Activated CD8-positive, alpha-beta memory T cell treated with anti-CD3 and anti-CD28 coated beads for 4 hours (primary cell): ENCODE measurements around the gene ZNF385C.

ENCODE experiments used
- DNase-seq, 2 donors: peaks; one replicate each; pipeline ENCODE4 v3.0.0-alpha.2; 2020; ENCODE audit warnings: low read depth in 2 of 2

ZNF385C gene

DNA sequence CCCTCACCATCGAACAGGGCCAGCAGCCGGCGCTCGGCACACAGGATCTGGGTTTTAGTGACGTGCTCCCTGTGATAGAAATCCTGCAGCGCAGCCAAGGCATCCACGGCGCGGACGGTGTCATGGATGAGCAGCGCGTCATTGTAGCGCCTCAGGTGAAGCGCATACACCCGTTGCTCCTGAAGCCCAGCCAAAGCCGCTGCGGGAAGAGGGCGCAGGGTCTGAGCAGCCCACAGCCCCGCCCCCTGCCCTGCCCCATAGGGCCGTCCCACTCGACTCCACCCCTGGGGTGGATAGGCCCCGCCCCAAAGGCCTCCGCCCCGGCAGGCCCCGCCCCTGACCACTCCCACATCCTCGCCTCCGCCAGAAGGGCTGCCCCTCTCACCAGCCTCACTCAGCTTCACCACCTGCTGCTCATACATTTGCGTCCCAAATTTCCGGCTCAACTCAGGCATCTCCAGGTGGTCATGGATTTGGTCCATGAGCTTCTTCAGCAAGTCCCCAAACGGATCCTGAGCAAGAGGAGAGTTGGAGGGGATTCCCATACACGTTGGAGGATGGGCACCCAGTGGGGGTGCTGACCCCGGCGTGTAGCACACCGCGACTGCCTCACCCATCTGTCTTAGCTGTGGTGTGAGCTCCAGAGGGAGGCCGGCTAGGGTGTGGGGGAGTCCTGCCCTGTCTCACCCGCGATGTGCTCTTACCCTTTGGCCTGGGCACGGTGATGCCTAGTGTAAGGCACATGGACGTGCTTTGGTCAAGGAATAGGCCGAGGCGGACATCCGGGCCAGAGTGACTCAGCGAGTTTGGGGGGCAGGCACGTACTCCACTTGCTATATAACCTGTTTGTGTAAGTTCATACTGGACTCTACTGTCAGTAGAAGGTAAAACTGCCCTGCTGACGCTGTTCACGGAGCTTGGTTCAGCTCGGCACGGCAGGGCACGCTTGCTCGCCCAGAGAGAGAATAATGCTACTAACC, 9.6 kb upstream of the ZNF385C start:
- DNase-seq = peak; percentile 71 to 88

DNA sequence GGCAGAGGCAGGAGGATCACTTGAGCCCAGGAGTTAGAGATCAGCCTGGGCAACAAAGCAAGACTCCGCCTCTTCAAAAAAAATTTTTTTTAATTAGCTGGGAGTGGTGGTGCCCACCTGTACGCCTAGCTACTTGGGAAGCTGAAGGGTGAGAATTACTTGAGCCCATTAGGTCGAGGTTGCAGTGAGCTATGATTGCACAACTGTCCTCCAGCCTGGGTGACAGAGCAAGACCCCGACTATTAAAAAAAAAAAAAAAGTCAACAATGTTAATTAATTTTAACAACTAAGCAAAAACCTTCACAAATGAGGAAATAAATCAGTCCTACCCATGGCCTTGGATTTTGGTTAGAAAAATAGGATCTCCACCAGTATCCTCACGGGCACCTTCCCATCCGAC, 8.9 kb upstream of the ZNF385C start:
- no peak for DNase-seq

DNA sequence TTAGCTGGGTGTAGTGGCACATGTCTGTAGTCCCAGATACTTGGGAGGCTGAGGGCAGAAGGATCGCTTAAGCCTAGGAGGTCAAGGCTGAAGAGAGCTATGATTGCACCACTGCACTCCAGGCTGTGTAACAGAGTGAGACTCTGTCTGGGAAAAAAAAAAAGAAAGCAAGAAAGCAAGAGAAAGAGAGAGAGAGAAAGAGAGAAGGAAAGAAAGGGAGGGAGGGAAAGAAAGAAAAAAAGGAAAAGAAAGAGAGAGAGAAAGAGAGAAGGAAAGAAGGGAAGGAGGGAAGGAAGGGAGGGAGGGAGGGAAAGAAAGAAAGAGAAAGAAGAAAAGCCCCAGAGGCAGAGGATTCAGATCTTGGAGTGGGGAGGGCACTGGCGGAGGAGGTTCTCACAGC, 7.7 kb upstream of the ZNF385C start:
- DNase-seq = no peak

DNA sequence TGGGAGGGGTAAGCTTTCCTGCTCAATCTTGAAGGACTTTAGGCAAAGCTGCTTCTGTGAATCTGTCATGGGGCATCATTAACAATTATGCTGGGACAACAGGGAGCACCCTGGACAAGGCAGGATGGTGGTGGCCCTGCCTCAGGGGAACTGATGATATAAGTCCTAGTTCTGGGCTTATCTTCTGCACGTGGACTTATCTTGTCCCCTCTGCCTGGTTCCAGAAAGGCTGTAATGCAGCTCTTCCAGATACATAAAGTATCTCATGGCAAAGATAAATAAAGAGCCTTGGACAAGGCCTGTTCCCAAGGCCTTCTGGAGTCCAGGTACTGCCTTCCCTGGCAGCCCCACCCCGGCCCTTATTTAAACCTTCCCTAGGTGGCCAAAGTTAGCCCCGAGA, 6.0 kb upstream of the ZNF385C start:
- no peak for DNase-seq

DNA sequence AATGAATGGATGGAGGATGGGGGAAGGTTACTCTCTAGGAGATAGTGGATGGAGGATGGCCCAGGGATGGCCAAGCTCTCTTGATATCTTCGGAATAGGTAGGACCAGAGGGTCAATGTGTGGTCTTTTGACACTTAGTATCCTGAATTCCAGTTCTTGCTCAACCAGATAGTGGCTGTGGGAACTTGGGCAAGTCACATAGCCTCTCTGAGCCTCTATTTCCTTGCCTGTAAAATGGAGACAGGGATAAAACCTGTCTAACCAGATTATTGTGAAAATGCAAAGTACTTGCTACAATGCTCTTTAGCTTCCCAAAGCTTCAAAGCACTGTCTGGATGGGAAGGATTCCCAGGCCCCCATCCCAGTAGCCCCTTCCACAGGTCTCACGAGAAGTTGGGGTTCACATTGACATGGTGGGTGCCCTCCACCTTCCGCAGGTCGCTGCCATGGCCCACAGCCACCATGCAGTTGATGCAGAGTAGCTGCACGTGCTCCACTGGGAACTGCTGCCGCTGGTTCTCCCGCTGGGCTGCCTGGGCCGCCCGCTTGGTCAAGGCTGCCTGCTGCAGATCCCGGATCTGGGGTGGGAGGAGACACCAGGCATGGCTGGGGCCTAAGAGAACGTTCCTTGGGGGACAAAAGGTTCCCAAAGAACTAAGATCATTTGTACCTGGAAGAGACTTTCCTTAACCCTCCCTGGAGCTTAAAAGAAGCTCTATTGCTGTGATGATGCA, 5.1 kb upstream of the ZNF385C start:
- DNase-seq = no peak

DNA sequence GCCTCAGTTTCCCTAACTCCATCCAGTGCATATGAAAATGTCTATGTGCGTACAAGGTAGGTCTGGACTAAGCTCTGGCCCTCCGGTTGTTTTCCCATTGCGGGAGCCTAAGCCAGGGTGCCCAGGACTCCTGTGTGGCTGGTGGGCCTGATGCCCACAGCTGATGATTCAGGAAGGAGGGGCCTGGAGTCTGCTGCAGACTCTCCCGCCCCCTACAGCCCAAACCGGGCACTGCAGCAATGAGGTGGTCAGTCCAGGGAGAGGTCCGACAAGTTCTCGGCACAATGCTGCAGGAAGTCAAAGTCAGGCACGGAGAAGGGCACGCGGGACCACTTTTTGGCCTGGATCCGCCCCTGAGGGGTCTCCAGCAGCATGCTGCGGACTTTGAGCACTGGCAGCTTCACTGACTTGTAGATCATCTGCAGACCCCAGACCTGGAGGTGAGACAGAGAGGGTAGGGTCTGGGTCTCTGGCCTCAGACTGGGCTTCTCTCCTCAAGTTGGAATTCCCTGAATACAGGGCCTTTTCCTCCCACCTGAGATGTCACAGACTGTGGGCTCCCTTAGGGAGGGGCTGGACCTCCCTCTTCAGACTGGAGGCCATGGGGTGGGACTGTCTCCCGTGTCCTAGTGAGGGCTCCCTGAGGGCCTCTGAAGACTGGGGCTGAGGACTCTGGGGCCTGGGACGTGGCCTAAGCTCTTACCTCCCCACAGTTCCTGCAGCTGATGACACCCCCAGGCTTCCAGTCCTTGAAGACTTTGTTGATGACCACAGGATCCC, 3.4 kb upstream of the ZNF385C start:
- DNase-seq = peak in 1 of 2 donors; percentile 40

DNA sequence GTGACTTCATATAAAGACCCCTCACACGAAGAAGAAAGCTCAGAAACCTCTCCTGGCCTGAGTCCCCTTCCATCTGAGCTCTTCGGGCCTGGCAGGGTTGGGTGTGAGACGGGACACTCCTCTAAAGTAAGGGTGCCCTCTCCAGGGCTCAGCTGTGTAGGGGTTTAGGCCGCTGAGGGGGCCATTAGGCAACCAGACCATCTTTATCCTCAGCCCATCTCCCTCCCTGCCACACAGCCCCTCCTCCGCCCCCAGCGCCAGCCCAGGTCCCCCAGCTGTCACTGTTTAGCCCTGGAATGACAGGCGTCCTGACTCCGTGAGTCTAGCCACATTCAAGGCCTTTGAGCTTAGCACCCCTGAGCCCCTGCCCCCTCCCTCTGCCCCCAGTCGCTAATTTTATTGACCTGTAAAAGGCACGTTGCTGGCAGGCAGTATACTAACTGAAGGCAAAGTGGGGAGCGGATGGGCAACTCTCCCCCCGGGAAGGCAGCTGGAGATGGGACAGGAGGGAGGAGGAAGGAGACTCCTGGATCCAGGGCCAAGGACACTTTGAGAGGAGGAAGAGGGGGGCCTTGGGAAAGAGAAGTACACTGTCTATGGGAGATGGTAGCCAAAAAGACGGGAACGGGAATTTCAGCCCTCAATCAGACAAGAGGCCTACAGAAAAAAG, 592 bp upstream of the ZNF385C start:
- no peak for DNase-seq

DNA sequence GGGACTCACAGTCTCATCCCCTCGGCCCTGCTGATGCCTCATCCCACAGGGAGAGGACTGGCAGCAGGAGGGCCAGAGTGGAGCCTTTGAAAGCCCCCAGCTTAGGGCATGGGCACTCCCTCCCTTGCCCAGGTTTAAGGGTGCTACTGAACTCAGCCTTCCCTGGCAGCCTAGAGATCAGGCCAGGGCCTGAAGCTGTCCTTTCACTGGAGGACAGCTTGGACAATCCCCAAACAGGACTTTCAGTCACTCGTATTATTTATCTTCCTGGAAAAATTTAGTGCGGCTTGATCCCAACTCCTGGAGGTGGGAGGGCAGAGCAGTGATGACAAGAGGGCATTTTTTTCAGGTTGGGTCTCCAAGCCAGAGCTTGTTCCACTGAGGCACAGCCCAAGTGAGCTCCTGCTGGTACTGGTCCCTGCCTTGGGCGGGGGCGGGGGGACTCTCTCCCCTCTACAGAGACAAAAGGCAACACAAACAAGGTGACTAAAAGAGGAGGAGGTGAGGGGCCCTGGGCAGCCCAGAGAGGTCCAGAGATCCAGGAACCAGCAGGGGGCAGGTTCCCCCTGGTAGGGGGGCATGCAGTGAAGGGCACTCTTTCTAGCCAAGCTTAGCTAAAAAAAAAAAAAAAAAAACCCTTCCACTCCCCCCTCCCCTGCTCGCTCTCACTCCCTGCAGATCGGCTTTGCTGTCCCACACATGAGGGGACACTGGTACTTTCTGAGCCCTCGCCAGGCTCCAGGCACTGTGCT, 1.7 kb downstream of the ZNF385C start:
- DNase-seq = no peak

DNA sequence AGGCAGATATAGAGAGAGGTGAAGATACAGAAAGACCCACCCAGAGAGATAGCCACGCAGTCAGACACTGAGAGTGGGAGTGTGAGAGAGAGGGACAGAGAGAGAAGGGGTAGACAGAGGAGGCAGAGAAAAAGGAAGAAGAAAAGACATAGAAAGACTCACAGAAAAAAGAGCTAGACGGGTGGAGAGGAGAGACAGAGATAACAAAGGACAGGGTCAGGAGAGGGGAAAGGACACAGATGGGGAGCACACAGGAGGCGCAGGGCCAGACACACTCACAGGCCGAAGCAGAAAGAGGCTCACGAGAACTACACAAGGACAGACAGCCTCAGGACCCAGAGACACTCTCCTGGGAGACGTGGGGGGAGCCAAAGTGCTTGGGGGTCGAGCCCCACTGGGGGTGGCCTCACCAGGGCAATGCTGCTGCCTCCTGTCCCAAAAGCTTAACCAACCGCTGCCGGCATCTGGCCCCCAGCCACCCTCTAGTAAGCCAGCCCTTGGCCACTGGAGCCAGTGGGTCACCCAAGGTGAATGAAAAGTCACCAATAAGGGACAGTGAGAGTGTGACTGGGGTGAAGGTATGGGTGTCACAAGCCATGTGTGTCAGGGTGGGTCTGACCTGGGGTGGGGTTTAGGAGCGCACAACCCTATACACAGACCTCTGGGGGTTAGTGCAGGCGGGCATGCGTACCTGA, 3.8 kb downstream of the ZNF385C start:
- DNase-seq = no peak

DNA sequence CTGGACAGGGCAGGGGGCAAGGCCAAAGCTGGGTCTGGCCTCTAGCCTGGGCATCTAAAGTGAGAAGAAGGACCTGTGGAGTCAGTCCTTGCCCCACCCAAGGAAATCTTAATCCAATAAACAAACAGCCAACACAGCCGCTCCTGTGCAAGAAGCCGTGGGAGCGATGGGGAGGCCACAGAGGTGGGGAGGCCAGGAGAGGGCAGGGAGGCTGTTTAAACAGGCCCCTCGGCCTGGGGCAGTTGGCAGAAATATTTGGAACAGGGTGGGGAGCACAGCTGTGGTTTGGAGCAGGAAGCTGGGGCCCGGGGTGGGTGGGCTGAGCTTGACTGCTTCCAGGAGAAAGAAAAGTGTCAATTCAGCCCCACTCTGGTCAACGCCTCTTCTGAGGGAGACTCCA, 5.3 kb downstream of the ZNF385C start:
- DNase-seq = no peak

DNA sequence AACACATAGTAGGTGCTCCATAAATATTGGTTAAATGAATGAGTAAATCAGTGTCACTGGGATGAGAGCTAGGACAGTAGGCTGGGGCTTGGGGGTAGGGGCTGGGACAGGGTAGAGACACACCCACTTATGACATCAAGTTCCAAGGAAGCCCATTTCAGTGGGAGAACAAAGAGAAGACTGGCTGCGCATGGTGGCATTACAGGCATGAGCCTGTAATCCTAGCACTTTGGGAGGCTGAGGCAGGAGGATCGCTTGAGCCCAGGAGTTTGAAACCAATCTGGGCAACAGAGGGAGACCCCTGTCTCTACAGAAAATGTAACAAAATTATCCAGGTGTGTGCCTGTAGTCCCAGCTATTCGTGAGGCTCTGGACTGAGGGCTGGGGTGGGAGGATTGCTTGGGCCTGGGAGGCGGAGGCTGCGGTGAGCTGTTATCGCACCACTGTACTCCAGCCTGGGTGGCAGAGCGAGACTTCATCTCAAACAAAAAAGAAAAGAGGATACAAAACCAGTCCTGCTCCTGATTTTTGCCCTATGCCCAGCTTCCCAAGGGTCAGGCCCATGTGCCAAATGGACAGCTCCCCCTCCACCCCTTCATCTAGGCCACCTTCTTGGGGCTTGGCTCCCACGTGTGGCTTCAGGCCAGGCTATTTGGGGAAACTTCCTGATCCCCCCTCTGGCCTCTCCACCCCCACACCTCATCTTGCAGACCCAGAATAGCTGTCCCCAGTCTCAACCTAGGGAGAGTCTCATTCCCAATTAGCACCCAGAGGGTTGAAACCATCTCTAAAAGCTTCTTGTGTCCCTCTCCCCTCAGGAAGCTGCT, 7.1 kb downstream of the ZNF385C start:
- DNase-seq = no peak

DNA sequence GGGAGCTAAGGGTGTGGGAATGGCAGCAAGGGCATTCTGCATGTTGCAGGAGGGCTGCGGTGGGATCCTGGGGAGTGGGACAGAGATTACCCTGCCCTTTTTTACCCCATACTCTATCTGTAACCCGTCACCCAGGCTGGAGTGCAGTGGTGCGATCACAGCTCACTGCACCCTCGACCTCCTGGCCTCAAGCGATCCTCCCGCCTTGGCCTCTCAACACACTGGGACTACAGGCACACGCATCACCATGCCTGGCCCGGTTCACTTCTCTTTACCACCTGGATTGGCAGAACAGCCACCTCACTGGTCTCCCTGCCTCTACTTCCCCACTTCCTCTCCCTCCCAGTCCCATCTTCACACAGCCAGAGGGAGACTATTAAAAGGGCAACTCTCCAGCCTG, 9.5 kb downstream of the ZNF385C start:
- DNase-seq = no peak

DNA sequence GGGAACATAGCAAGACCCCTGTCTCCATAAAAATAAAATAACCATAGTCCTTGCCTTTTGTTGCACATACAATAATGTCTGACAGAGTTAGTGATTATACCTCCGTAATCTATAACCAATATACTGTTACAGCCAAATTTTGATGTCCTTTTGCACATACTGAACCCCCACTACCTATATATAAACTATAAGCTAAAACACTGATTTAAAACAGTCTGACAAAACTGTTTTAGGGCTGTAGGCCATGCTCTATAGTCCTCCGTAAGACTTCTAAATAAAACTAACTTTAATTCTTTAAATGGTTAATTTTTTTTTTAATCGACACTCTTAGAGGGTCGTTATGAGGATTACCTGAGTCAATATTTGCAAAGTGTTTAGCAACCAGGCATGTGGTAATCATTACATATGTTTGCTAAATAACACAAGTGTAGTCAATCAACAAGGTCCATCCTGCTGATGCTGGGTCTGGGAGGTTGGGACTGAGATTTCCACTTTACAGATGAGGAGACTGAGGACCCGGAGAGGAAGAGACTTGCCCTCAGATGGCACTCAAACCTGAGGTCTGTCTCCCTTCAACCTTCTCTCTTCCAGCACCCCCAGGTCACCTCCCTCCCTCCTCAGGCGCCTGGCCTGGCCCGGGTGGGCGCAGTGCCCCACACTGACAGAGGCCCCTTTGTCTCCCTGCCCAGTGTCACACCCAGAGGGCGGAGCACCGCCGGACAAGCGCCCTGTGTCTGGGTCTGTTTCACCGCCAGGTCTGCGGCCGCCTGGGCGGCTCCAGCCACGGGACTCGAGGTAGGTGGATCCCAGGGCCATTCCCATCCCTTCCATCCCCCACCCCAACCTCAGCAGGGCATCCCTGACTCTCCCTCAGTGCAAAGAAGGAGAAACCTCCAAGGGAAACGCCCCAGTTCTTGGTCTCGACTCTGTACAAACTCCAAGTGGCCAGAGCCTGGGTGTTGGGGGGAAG, 10.3 kb downstream of the ZNF385C start:
- no peak for DNase-seq

DNA sequence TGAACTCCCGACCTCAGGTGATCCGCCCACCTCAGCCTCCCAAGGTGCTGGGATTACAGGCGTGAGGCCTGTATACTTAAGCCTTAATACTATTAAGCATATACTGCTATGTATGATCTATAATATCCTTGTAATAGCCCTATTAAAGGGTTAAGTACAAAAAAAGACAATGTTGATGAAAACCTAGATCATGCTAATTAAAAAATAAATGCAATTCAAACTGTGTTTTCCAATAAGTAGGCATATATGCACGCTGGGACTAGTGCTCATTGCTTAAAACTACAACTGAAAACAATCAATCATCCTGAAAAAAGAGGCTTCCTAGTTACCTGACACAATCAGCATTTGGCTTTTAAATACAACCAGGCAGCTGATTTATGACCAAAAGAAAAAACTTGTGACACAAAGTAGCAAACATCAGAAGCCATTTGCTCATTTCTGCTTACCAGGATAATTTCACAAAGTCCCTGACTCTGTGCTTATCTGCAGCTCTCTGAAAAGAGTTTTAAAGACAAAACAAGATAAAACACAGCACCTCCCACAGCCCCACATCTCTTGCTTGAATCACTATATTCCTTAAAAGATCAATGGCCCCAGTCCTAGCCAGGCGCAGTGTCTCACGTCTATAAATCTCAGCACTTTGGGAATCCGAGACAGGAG, 11.1 kb downstream of the ZNF385C start:
- no peak for DNase-seq

DNA sequence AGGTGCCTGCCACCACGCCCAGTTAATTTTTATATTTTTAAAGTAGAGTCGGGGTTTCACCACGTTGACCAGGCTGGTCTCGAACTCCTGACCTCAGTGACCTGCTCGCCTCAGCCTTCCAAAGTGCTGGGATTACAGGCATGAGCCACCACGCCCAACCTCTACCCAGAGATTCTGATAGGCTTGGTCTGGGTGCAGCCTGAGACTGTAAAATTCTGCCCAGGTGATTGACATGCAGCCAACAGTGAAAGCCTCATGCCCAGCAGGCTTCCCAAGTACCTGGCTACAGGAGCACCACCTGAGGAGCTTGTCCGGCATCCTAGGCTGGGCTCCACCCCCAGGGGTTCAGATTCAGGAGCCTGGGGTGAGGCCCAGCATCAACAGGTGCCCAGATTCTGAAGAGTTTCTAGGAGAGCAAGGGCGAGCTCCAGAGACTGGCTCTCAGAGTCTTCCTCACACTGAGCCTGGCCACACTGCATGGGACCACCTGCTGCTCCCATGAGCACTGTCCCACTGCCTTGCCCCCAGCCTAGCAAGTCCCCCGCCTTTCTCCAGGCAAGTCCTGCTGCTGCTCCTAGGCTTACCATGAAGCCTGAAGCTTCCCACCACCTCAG, 16.6 kb downstream of the ZNF385C start:
- DNase-seq = no peak

DNA sequence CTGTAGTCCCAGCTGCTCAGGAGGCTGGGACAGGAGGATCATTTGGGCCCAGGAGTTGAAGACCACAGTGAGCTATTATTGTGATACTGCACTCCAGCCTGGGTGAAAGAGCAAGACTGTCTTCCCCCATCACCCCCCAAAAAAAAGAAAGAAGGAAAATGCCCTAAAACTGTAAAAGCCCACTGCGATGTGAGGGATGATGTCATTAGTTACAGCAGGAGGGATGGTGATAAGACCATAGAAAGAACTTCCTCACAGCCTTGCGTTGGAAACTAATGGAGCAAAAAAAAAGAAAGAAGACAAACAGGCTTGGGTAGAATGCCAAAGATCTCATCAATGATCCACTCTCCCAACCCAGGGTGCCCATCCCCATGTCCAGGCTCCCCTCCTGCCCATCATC, 18.7 kb downstream of the ZNF385C start:
- no peak for DNase-seq

DNA sequence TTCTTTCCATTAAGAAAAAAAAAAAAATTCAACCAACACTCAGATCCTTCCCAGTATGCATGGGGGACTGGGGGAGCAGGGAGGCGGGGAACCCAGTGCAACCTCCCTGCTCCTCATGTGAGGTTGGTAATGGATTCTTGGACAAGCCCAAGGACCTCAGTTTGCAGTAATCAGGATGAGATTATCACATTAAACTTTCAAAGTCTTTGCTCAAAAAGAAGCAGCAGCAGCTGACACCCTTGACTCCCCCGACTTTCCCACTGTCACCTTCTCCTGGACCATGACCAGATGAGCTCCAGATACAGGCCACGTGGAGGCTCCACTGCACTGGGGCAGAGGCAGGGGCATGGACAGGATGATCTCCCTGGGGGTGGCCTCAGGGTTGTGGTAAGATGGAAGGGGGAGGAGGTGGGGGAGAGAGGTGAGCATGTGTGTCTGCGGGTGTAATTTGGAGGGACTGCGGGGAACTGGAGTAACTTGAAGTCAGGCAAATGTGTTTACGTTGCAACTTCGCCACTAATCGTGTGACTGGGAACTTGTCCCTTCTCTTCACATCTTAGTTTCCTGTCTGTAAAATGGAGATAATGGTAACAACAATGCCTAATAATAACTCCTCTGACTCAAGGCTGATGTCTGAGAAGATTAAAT, 19.8 kb downstream of the ZNF385C start:
- no peak for DNase-seq
